DND-41 (cell line): Measurements from ENCODE around the gene EFTUD2.

ENCODE experiments used
- ATAC-seq: fragments of 200-7000 bp; cut with Tn5 transposase; 3 replicates; pipeline ENCODE4 v1.9.1; 2021; ENCODE audit warnings: low read depth; ENCODE audit not compliant: insufficient read depth
- DNase-seq: peaks from one replicate; pipeline ENCODE4 v3.0.0-alpha.2; 2020
- H2AFZ ChIP-seq: 2 replicates; pipeline ENCODE4 v1.6.0; 2012; ENCODE audit warnings: low read depth, low read length
- H3K27ac ChIP-seq: 2 replicates; pipeline ENCODE4 v1.5.1; 2012; ENCODE audit warnings: low read length, inconsistent platforms
- H3K27me3 ChIP-seq: fragments of 200-600 bp; sonication (generic); 2 replicates; pipeline ENCODE4 v1.6.0; 2012; ENCODE audit warnings: low read length, mild to moderate bottlenecking, inconsistent platforms; ENCODE audit not compliant: insufficient read depth, poor library complexity
- H3K36me3 ChIP-seq: 2 replicates; pipeline ENCODE4 v1.5.1; 2012; ENCODE audit warnings: low read length, inconsistent platforms; ENCODE audit not compliant: insufficient read depth
- H3K4me1 ChIP-seq: 2 replicates; pipeline ENCODE4 v1.5.1; 2012; ENCODE audit warnings: mild to moderate bottlenecking, low read length; ENCODE audit not compliant: insufficient read depth
- H3K4me2 ChIP-seq: 2 replicates; pipeline ENCODE4 v1.6.0; 2012; ENCODE audit warnings: mild to moderate bottlenecking, moderate library complexity, low read length, inconsistent platforms; ENCODE audit not compliant: insufficient read depth
- H3K4me3 ChIP-seq, 2 experiments: fragments of 200-600 bp in 1 of 2; shearing (Covaris generic) in 1 of 2; 2 replicates each; pipeline ENCODE4 v1.5.1; 2012 to 2016; ENCODE audit warnings: inconsistent platforms in 2 of 2, low read length in 2 of 2, mild to moderate bottlenecking in 2 of 2, low read depth in 1 of 2, moderate library complexity in 1 of 2
- H3K79me2 ChIP-seq: 2 replicates; pipeline ENCODE4 v1.6.0; 2012; ENCODE audit warnings: low read length, inconsistent platforms; ENCODE audit not compliant: insufficient read depth
- H3K9ac ChIP-seq: 2 replicates; pipeline ENCODE4 v1.6.0; 2012; ENCODE audit warnings: low read depth, mild to moderate bottlenecking, inconsistent platforms, low read length, moderate library complexity
- H3K9me3 ChIP-seq: 2 replicates; pipeline ENCODE4 v1.5.1; 2012; ENCODE audit warnings: low read length, moderate library complexity, mild to moderate bottlenecking, inconsistent platforms; ENCODE audit not compliant: insufficient read depth, severe bottlenecking
- H4K20me1 ChIP-seq: 2 replicates; pipeline ENCODE4 v1.6.0; 2012; ENCODE audit warnings: low read length; ENCODE audit not compliant: insufficient read depth
- CTCF ChIP-seq: IDR thresholded peaks from 2 replicates; pipeline ENCODE4 v1.5.1; 2012; ENCODE audit warnings: borderline replicate concordance, low read length, moderate library complexity, mild to moderate bottlenecking; ENCODE audit not compliant: poor library complexity, severe bottlenecking; ENCODE audit errors: extremely low read depth
- EZH2 ChIP-seq: IDR thresholded peaks from 3 replicates; pipeline ENCODE4 v1.6.1; 2012; ENCODE audit warnings: borderline replicate concordance, low read depth, mild to moderate bottlenecking, moderate library complexity, low read length, inconsistent platforms; ENCODE audit not compliant: severe bottlenecking

EFTUD2 gene

GRCh38 chr17:44848961-44849489, 50.2 kb downstream of the EFTUD2 start:
- no peak overlapping the region for H3K4me3 ChIP-seq
- no peaks in the 10 kb centered on the region for H3K4me1 ChIP-seq
- no peak overlapping the region for H3K27ac ChIP-seq
- no peaks in the 10 kb centered on the region for H3K9me3 ChIP-seq
- H3K4me2 ChIP-seq = no peak overlapping the region
- no peaks in the 10 kb centered on the region for H3K27me3 ChIP-seq
- ATAC-seq = peak; percentile 21; the same call in 1 of the 3 replicates
- peaks cover 39% of the 10 kb centered on the region for H3K36me3 ChIP-seq
- DNase-seq = no peak
- no peak overlapping the region for H3K9ac ChIP-seq
- no peak for TF ChIP-seq CTCF
- TF ChIP-seq EZH2 = no peak
- no peaks in the 10 kb centered on the region for H3K79me2 ChIP-seq
- no peaks in the 10 kb centered on the region for H4K20me1 ChIP-seq
- H2AFZ ChIP-seq = no peak overlapping the region

- Histone ChIP-seq H3K79me2 (no peaks in the 10 kb centered on the region), H3K4me3 (no peak overlapping the region), H3K4me2 (no peak overlapping the region), H3K27ac (no peak overlapping the region), H3K4me1 (no peaks in the 10 kb centered on the region), H2AFZ (no peak overlapping the region), H3K9me3 (no peaks in the 10 kb centered on the region), H3K36me3 (peaks cover 32% of the 10 kb centered on the region), H3K27me3 (no peaks in the 10 kb centered on the region), H3K9ac (no peak overlapping the region), H4K20me1 (no peaks in the 10 kb centered on the region)
- DNase-seq = no peak
- ATAC-seq = no peak
- TF ChIP-seq EZH2 (no peak), CTCF (no peak)
Observed at GRCh38 chr17:44848257-44848795, 50.9 kb downstream of the EFTUD2 start.

GRCh38 chr17:44847586-44847985, 51.7 kb downstream of the EFTUD2 start, which contains the start of gene HIGD1B:
Gene HIGD1B, plus strand, starts transcription at chr17:44847883. Its CDS starts 270 bp downstream, at chr17:44848153.
- H3K4me3 ChIP-seq = no peak within 1 kb of the TSS
- H2AFZ ChIP-seq = no peak within 1 kb of the TSS
- no peaks in the 10 kb centered on the region for H3K79me2 ChIP-seq
- H3K4me1 ChIP-seq = no peaks in the 10 kb centered on the region
- H3K27me3 ChIP-seq = no peaks in the 10 kb centered on the region
- ATAC-seq (no peak), DNase-seq (no peak)
- H3K27ac ChIP-seq = no peak within 1 kb of the TSS
- H3K9me3 ChIP-seq = no peaks in the 10 kb centered on the region
- H3K4me2 ChIP-seq = no peak within 1 kb of the TSS
- no peak within 1 kb of the TSS for H3K9ac ChIP-seq
- H4K20me1 ChIP-seq = no peaks in the 10 kb centered on the region
- TF ChIP-seq EZH2 = no peak
- no peak for TF ChIP-seq CTCF
- peaks cover 25% of the 10 kb centered on the region for H3K36me3 ChIP-seq
